Measurements from ENCODE around the gene NFKBIB.

GRCh38 chr19:38944981-38945506, 45.3 kb downstream of the NFKBIB start:
- TF ChIP-seq CTCF (IDR thresholded peaks at IDR 0.05): no peak
- TF ChIP-seq POLR2AphosphoS5 (IDR thresholded peaks at IDR 0.05): no peak
